ENCODE measurements around the gene CTSG.
"Not testable (repeated sequence)": the region's sequence is repeated elsewhere in the genome, so short reads cannot be mapped to it uniquely, and the experiment has no call there.

CTSG gene

DNA sequence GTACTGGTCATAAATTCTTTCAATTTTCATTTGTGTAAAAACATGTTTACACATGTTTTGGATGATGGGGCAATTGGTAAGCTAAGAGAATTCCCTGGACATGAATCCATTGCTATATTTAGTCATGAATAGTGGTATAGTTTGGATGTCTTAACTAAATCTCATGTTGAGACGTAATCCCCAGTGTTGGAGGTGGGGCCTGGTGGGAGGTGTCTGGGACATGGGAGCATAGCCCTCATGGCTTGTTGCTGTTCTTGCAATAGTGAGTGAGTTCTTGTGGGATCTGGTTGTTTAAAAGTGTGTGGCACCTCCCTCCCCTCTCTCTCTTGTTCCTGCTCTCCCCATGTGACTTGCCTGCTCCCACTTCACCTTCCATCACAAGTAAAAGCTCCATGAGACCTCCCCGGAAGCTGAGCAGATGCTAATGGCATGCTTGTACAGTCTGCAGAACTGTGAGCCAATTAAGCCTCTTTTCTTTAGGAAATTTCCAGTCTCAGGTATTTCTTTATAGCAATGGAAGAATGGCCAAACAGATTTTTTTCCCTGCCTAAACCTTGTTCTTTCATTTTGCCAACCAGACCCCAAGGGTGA is 33.6 kb downstream of the CTSG start:
- no peak for DNase-seq (ENCODE audit: low read depth in 2 of 2)

DNA sequence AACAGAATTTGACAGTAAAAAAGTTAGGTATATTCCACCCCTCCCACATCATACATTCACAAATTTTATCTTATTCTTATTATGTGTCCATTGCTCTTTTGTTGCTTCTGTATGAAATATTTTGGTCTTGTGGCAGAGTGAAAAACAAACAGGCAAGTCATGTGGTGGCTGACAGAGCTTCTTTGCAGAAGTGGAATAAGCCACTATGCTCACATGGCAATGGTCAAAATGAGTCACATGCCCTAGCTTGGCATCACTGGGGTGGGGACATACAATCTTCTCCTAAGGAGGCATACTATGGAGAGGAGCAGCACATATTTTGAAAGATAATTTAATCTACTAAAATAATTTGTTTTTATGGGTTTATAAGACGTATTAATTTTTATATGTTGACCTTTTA is 40.3 kb downstream of the CTSG start:
- DNase-seq (ENCODE audit: low read depth in 2 of 2) = no peak

- no peak for DNase-seq (ENCODE audit: low read depth in 2 of 2)
These were observed 41.8 kb downstream of the CTSG start for GRCh38 chr14:24534286-24534685.

DNA sequence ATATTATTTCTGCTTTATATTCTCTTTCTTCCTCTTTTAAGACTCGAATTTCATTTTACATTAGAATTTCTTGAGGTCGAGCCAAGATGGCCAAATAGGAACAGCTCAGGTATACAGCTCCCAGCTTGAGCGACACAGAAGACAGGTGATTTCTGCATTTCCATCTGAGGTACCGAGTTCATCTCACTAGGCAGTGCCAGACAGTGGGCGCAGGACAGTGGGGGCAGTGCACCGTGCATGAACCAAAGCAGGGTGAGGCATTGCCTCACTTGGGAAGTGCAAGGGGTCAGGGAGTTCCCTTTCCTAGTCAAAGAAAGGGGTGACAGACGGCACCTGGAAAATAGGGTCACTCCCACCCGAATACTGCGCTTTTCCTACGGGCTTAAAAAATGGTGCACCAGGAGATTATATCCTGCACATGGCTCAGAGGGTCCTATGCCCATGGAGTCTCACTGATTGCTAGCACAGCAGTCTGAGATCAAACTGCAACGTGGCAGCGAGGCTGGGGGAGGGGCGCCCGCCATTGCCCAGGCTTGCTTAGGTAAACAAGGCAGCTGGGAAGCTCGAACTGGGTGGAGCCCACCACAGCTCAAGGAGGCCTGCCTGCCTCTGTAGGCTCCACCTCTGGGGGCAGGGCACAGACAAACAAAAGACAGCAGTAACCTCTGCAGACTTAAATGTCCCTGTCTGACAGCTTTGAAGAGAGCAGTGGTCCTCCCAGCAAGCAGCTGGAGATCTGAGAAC is 50.0 kb downstream of the CTSG start:
- not testable (repeated sequence) for DNase-seq (ENCODE audit: low read depth in 2 of 2)

Data from stimulated activated CD8-positive, alpha-beta memory T cell treated with anti-CD3 and anti-CD28 coated beads, Interleukin-2, amount 100 ng/mL, for 48 hours (primary cell).